HG02840 (cell line): ENCODE measurements around the gene MAGI1.

Experiments
- ATAC-seq: cut with Tn5 transposase; IDR thresholded peaks from one replicate; pipeline ENCODE4 v1.9.1; 2021; ENCODE audit warnings: mild to moderate bottlenecking, moderate library complexity, moderate number of reproducible peaks; ENCODE audit not compliant: unreplicated experiment, low FRiP score

Gene MAGI1

DNA sequence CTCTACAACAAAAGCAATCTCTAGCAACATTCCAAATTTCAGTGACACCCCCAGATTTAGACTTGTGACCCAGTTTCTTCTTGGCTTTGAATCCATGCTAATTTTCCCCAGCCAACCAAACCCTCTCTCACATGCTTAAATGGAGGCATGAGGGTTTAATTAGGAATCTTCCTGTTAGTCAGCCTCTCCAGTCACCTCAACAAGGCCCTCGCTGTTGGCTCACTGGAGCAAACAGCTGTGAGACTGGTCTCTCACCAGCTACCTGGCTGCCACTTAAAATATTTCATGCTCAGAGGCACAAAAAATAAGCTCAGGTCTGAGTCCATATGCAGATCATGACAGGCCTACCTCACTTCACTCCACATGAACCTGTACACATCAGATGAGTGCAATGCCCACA, 720.5 kb downstream of the MAGI1 start:
- ATAC-seq, result no peak

DNA sequence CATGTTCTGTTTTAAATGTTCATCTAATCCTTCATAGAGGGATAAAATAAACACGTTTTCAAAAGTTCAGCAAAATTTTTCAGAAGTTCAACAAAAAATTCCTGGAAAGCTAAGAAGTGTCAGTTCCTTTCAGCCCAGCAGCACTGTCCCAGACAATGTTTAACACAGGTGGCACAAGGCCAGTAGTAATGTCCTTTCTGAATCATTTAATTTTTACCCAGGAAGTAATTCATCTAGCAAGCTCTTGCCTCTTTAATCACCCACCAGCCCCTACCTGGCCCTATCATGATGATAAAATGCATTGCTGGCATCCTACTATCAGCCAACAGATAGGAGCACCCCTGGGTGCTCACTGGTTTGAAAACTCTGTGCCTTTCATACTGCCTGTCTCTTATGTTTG, 723.8 kb downstream of the MAGI1 start:
- ATAC-seq, result no peak

DNA sequence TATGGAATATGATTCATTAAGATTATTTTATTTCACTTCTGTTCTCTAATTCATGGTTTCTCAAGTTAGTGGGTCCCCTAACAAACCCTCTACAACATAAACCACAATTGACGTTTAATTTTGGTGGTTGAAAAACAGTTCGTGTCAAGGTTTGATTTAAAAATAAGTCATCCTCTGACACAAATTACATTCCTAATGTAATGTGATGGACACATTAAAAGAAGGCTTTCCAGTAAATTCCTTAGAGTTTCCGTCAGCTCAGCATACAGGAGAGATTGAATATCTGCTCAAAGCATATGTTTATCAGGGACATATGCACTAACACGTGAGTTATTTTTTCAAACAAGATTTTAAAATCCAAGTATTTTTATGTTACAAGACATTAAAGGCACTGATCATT, 724.4 kb downstream of the MAGI1 start:
- ATAC-seq, result no peak

DNA sequence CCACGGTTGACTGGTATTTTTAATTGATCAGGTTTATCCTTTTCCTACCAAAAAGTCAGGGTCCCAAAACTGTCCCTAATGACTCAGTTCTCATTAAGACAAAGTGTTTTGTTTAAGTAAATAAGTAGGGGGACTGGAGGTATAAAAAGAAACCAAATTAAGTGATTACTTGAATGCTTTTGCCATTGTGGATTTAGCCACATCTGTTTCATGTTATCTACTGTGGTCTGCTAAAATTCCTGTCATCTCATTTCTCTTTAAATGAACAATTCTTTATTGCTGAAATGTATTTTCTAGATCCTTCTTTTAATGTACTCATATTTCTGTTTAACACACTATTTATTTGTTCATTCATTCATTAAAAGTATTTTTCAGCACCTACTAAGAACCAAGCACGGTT, 725.1 kb downstream of the MAGI1 start:
- no peak for ATAC-seq

DNA sequence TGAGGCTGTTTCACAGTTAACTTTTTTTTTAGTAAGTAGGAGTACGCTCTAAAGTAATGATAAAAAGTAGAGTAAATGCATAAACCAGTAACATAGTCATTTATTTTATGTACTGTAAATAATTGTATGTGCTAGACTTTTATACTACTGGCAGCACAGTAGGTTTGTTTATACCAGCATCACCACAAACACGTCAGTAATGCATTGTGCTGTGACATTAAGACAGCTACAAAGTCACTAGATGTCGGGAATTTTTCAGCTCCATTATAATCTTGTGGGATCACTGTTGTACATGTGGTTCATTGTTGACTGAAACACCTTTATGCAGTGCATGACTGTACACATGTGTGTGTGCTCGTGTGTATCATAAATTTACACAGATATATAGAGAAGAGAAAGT, 732.9 kb downstream of the MAGI1 start:
- ATAC-seq, result no peak
